PC-3 (cell line): ENCODE data around the gene LHFPL6.

Experiments
- CTCF ChIP-seq: fragments of 300-600 bp; sonication (generic); conservative IDR thresholded peaks from 2 replicates; pipeline ENCODE4 v1.5.1; 2017; ENCODE audit warnings: antibody characterized with exemption, low read depth, mild to moderate bottlenecking, low read length
- EZH2 ChIP-seq: fragments of 300-600 bp; sonication (generic); IDR thresholded peaks from one replicate; pipeline ENCODE4 v1.6.1; 2017; ENCODE audit warnings: antibody characterized with exemption, mild to moderate bottlenecking, low read length; ENCODE audit not compliant: unreplicated experiment
- EZH2phosphoT487 ChIP-seq: fragments of 300-600 bp; sonication (generic); IDR thresholded peaks from 2 replicates; pipeline ENCODE4 v1.6.1; 2018; ENCODE audit warnings: mild to moderate bottlenecking, antibody characterized with exemption, low read length, borderline replicate concordance

- TF ChIP-seq CTCF (no peak), EZH2 (no peak), EZH2phosphoT487 (no peak)
Measured at GRCh38 chr13:39486758-39487157, 116.2 kb downstream of the LHFPL6 start.
